RCC 7860 (cell line): ENCODE results near the gene PCDHGA9.

ENCODE experiments used
- DNase-seq: peaks from one replicate; pipeline ENCODE4 v3.0.0-alpha.2; 2015; ENCODE audit warnings: low spot score
- FAIRE-seq: peaks from 2 replicates; lab custom pipeline; 2012; peaks lifted over from hg19 to GRCh38; lab: Jason Lieb, UNC

PCDHGA9 gene

DNA sequence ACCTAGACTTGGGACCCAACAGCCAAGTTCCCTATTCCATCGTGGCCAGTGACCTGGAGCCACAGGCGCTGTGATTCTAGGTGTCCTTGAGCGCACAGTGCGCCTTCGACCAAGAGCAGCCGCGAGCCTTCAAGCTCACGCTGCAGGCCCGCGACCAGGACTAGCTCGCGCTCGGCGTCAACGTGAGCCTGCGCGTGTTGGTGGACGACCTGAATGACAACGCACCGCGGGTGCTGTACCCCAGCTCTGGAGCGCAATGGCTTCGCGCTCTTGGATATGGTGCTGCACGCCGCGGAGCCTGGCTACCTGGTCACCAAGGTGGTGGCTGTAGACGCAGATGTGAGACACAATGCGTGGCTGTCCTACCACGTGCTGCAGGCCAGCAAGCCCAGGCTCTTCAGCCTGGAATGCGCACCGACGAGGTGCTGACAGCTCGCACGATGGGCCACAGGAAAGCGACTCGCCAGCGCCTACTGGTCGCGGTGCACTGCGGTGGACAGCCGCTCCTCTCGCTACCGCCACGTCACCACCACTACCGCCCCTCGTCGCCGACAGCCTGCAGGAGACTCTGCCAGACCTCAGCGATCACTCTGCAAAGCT is 39.1 kb downstream of the PCDHGA9 start:
- FAIRE-seq: no peak
- no peak for DNase-seq
